ENCODE data around the gene SUCLG2.

The SUCLG2 gene

DNA sequence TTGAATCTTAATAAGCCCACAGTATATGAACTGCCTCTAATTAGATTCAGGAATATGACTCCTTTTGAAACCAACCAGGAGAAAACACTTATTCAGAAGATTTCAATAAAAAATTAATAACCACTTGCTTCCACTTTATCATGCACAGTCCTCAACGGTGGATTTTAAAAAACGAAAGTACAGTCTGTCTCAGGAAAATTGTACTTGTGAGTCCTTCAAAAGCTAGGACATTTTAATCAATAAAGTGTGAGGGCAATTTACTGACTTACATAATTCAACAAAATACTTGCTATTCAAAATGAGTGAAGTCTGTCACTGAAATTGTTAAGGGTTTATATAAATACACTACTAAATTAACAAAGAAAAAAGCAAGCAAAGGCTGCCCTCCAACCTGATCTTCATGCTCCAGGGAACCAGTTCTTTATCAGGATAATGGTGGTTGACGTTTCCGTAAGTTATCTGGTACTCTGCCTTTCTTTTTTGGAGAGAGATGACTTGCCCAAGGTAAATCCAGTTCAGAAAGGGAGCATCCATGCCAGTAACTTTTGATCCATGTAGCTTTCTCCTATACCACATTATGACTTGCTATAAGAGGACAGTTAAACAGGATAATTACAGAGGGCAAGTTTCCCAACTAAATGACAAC, 17.0 kb downstream of the SUCLG2 start:
- Histone ChIP-seq H3K27me3 (replicated peaks; ENCODE audit: control insufficient read depth, insufficient read depth, low read length) (no peaks in the 10 kb centered on the region), H3K36me3 (ENCODE audit: control insufficient read depth, insufficient read depth, low read length) (no peaks in the 10 kb centered on the region; the same call in none of the 2 replicates), H3K4me3 (replicated peaks; ENCODE audit: low read depth, low read length) (no peak overlapping the region)
- no peak for DNase-seq (ENCODE audit: extremely low read depth, insufficient read length)
- TF ChIP-seq, protein P1, sequence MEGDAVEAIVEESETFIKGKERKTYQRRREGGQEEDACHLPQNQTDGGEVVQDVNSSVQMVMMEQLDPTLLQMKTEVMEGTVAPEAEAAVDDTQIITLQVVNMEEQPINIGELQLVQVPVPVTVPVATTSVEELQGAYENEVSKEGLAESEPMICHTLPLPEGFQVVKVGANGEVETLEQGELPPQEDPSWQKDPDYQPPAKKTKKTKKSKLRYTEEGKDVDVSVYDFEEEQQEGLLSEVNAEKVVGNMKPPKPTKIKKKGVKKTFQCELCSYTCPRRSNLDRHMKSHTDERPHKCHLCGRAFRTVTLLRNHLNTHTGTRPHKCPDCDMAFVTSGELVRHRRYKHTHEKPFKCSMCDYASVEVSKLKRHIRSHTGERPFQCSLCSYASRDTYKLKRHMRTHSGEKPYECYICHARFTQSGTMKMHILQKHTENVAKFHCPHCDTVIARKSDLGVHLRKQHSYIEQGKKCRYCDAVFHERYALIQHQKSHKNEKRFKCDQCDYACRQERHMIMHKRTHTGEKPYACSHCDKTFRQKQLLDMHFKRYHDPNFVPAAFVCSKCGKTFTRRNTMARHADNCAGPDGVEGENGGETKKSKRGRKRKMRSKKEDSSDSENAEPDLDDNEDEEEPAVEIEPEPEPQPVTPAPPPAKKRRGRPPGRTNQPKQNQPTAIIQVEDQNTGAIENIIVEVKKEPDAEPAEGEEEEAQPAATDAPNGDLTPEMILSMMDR (IDR thresholded peaks at IDR 0.05; ENCODE audit: insufficient read depth, low read length, poor library complexity, severe bottlenecking): no peak

DNA sequence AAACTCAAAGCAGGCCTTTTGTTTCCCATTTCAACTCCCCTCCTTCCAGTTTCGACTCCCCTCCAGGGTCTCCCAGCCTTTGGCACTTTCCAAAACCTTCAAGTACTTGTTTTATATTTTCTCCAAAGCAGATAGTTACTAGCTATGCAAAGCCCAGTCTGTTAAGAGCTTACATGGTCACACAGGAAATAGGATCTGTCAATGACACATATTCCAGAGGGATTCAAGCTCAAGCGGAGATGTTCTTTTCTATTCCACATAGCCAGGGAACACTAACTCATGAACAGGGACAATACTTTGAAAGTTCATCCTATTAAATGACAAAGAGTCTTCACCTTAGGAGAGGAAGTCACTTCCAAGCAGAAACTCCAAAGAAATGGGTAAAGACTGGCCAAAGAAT, 18.6 kb downstream of the SUCLG2 start:
- DNase-seq (ENCODE audit: extremely low read depth, insufficient read length): no peak
- TF ChIP-seq, protein P1 (IDR thresholded peaks at IDR 0.05; ENCODE audit: insufficient read depth, low read length, poor library complexity, severe bottlenecking): no peak
- no peak overlapping the region for H3K4me3 ChIP-seq (replicated peaks; ENCODE audit: low read depth, low read length)

DNA sequence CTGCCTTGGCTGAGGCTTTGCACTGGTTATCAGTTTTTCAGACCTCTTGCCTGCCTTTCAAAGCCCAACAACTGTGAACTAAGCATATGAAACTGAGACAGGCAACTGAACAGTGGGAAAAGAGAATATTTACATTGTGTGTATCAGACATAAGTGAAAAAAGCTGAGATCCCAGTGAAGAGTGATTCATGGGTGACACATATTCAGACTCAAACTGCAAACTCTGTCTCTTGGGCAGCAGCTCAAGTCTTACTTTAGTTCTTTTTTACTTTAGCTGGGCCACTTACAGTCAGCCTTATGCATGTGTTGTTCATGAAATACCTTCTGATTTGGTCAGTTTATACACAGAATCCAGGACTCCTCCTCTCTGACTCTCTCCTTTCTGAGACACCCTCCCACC, 19.2 kb downstream of the SUCLG2 start:
- H3K36me3 ChIP-seq (ENCODE audit: control insufficient read depth, insufficient read depth, low read length): no peaks in the 10 kb centered on the region; the same call in none of the 2 replicates
- DNase-seq (ENCODE audit: extremely low read depth, insufficient read length): no peak
- TF ChIP-seq, protein P1 (IDR thresholded peaks at IDR 0.05; ENCODE audit: insufficient read depth, low read length, poor library complexity, severe bottlenecking): no peak
- no peak overlapping the region for H3K4me3 ChIP-seq (replicated peaks; ENCODE audit: low read depth, low read length)
- no peaks in the 10 kb centered on the region for H3K27me3 ChIP-seq (replicated peaks; ENCODE audit: control insufficient read depth, insufficient read depth, low read length)

More for the DNA sequence above, 18.6 kb downstream of the SUCLG2 start:
- Histone ChIP-seq H3K27me3 (replicated peaks; ENCODE audit: control insufficient read depth, insufficient read depth, low read length) (no peaks in the 10 kb centered on the region), H3K36me3 (ENCODE audit: control insufficient read depth, insufficient read depth, low read length) (no peaks in the 10 kb centered on the region; the same call in none of the 2 replicates)

DNA sequence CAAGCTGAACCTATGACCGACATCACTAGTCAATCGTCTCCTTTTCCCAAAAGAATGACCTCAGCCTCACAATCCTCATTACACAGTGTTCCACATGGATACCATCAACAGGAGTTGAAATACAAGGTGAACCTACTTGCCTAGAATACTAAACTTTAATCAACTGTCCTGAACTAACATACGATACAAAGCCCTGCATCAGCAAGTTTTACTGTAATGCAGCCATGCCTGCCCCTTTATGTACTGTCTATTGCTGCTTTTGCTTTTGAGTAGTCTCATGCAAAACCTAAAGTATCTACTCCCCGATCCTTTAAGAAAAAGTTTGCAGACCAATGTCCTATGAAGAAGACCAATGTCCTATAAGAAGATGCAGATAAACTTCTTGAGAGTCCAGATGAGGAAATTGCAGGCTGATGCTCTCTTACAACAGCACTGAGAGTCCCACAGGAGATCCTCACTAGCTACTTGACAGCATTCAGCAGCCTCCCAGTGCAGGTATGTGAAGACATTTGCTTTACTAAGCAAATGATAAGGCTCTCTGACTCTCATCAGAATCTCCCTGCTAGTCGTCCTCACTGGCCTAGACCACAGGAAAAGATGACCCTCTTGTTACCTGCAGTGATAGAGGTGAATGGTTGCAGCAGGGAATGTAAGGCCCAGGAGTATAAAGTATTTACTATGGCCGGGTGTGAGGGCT, 23.6 kb downstream of the SUCLG2 start:
- TF ChIP-seq, protein P1 (IDR thresholded peaks at IDR 0.05; ENCODE audit: insufficient read depth, low read length, poor library complexity, severe bottlenecking): no peak
- H3K27me3 ChIP-seq (replicated peaks; ENCODE audit: control insufficient read depth, insufficient read depth, low read length): no peaks in the 10 kb centered on the region
- DNase-seq (ENCODE audit: extremely low read depth, insufficient read length): no peak
- no peaks in the 10 kb centered on the region; the same call in 1 of the 2 replicates for H3K36me3 ChIP-seq (ENCODE audit: control insufficient read depth, insufficient read depth, low read length)
- no peak overlapping the region for H3K4me3 ChIP-seq (replicated peaks; ENCODE audit: low read depth, low read length)

DNA sequence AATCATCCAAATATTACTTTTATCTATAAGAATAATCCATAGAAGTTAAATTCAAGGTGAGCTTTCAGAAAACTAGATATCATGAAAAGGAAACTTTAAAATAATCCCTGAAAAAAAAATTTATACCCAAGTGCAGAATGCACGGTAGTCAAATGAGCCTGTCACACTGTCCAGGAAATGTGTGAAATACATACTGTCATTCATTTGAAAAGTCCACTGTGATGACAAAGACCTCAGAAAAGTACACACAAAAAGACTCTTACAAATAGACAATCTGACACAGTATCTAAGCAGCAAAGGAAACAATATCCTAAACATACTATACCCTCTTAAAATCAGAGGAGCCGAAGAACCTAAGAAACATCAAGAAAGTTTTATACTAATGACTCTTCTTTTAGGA, 29.7 kb downstream of the SUCLG2 start:
- TF ChIP-seq, protein P1 (IDR thresholded peaks at IDR 0.05; ENCODE audit: insufficient read depth, low read length, poor library complexity, severe bottlenecking): no peak
- Histone ChIP-seq H3K4me3 (replicated peaks; ENCODE audit: low read depth, low read length) (no peak overlapping the region), H3K27me3 (replicated peaks; ENCODE audit: control insufficient read depth, insufficient read depth, low read length) (no peaks in the 10 kb centered on the region), H3K36me3 (ENCODE audit: control insufficient read depth, insufficient read depth, low read length) (no peaks in the 10 kb centered on the region; the same call in 1 of the 2 replicates)
- no peak for DNase-seq (ENCODE audit: extremely low read depth, insufficient read length)

Data from GM06990 (cell line).